ENCODE data around the gene PTTG1IP2.
"Not testable (repeated sequence)": the region's sequence is repeated elsewhere in the genome, so short reads cannot be mapped to it uniquely, and the experiment has no call there.

GRCh38 chr7:90463151-90463628 is 6.2 kb upstream of the PTTG1IP2 start:
- TF ChIP-seq CTCF (IDR thresholded peaks at IDR 0.05; ENCODE audit: borderline replicate concordance, extremely low read depth, low read length, poor library complexity, severe bottlenecking); EZH2 (IDR thresholded peaks at IDR 0.05; ENCODE audit: borderline replicate concordance, low read depth, low read length, severe bottlenecking): not testable (repeated sequence)

Measured in DND-41 (cell line).